ENCODE measurements around the gene ACTRT2.

ACTRT2 gene

GRCh38 chr1:3013371-3014049 lies 7.8 kb upstream of the ACTRT2 start:
- no peaks in the 10 kb centered on the region for H3K36me3 ChIP-seq (ENCODE audit: control insufficient read depth, insufficient read depth, low read length)
- no peaks in the 10 kb centered on the region for H3K4me1 ChIP-seq (ENCODE audit: control insufficient read depth, insufficient read depth, low read length, poor library complexity, severe bottlenecking)
- no peak overlapping the region for H3K27ac ChIP-seq (ENCODE audit: low read depth, low read length, severe bottlenecking)
- no peak overlapping the region for H3K4me3 ChIP-seq (ENCODE audit: extremely low read depth, insufficient read depth, low read length, poor library complexity, severe bottlenecking)
- WGBS, 2 experiments (ENCODE audit: insufficient coverage in 2 of 2), result 69 to 81% methylated on average over 7 to 12 of the region's 15 CpGs
- H3K9me3 ChIP-seq (ENCODE audit: control insufficient read depth, low read length), result peaks cover 22% of the 10 kb centered on the region

GRCh38 chr1:3014050-3014440 lies 7.2 kb upstream of the ACTRT2 start:
- Histone ChIP-seq H3K4me1 (ENCODE audit: control insufficient read depth, insufficient read depth, low read length, poor library complexity, severe bottlenecking) (no peaks in the 10 kb centered on the region), H3K36me3 (ENCODE audit: control insufficient read depth, insufficient read depth, low read length) (no peaks in the 10 kb centered on the region)

GRCh38 chr1:3014443-3015268 lies 6.6 kb upstream of the ACTRT2 start:
- no peak overlapping the region for H3K27ac ChIP-seq (ENCODE audit: low read depth, low read length, severe bottlenecking)
- 82 to 84% methylated on average over 18 to 19 of the region's 26 CpGs for WGBS, 2 experiments (ENCODE audit: insufficient coverage in 2 of 2)
- H3K4me3 ChIP-seq (ENCODE audit: extremely low read depth, insufficient read depth, low read length, poor library complexity, severe bottlenecking), result no peak overlapping the region
- no peaks in the 10 kb centered on the region for H3K4me1 ChIP-seq (ENCODE audit: control insufficient read depth, insufficient read depth, low read length, poor library complexity, severe bottlenecking)
- H3K9me3 ChIP-seq (ENCODE audit: control insufficient read depth, low read length), result peaks cover 18% of the 10 kb centered on the region
- H3K36me3 ChIP-seq (ENCODE audit: control insufficient read depth, insufficient read depth, low read length), result no peaks in the 10 kb centered on the region

More at GRCh38 chr1:3014050-3014440, 7.2 kb upstream of the ACTRT2 start:
- H3K4me3 ChIP-seq (ENCODE audit: extremely low read depth, insufficient read depth, low read length, poor library complexity, severe bottlenecking), result no peak overlapping the region
- H3K9me3 ChIP-seq (ENCODE audit: control insufficient read depth, low read length), result peaks cover 21% of the 10 kb centered on the region
- H3K27ac ChIP-seq (ENCODE audit: low read depth, low read length, severe bottlenecking), result no peak overlapping the region
- 88 to 93% methylated on average over 8 to 10 of the region's 10 CpGs for WGBS, 2 experiments (ENCODE audit: insufficient coverage in 2 of 2)

- Histone ChIP-seq H3K27ac (ENCODE audit: low read depth, low read length, severe bottlenecking) (no peak overlapping the region), H3K4me3 (ENCODE audit: extremely low read depth, insufficient read depth, low read length, poor library complexity, severe bottlenecking) (no peak overlapping the region), H3K36me3 (ENCODE audit: control insufficient read depth, insufficient read depth, low read length) (no peaks in the 10 kb centered on the region), H3K9me3 (ENCODE audit: control insufficient read depth, low read length) (peaks cover 20% of the 10 kb centered on the region), H3K4me1 (ENCODE audit: control insufficient read depth, insufficient read depth, low read length, poor library complexity, severe bottlenecking) (no peaks in the 10 kb centered on the region)
- WGBS, 2 experiments (ENCODE audit: insufficient coverage in 2 of 2), result 87 to 89% methylated on average over 9 to 10 of the region's 10 CpGs
These were observed 6.0 kb upstream of the ACTRT2 start for GRCh38 chr1:3015269-3015635.

- no peak overlapping the region for H3K27ac ChIP-seq (ENCODE audit: low read depth, low read length, severe bottlenecking)
- peaks cover 22% of the 10 kb centered on the region for H3K9me3 ChIP-seq (ENCODE audit: control insufficient read depth, low read length)
- H3K36me3 ChIP-seq (ENCODE audit: control insufficient read depth, insufficient read depth, low read length), result no peaks in the 10 kb centered on the region
- H3K4me1 ChIP-seq (ENCODE audit: control insufficient read depth, insufficient read depth, low read length, poor library complexity, severe bottlenecking), result no peaks in the 10 kb centered on the region
- H3K4me3 ChIP-seq (ENCODE audit: extremely low read depth, insufficient read depth, low read length, poor library complexity, severe bottlenecking), result no peak overlapping the region
- 70 to 87% methylated on average over 4 to 5 of the region's 5 CpGs for WGBS, 2 experiments (ENCODE audit: insufficient coverage in 2 of 2)
These were observed 5.5 kb upstream of the ACTRT2 start for GRCh38 chr1:3015744-3016143.

- WGBS, 2 experiments (ENCODE audit: insufficient coverage in 2 of 2), result 85 to 88% methylated on average over 18 to 19 of the region's 22 CpGs
These were observed 4.4 kb upstream of the ACTRT2 start for GRCh38 chr1:3016641-3017439.

GRCh38 chr1:3017440-3018050 lies 3.7 kb upstream of the ACTRT2 start:
- 80 to 92% methylated on average over 17 of the region's 17 CpGs for WGBS, 2 experiments (ENCODE audit: insufficient coverage in 2 of 2)
- Histone ChIP-seq H3K4me3 (ENCODE audit: extremely low read depth, insufficient read depth, low read length, poor library complexity, severe bottlenecking) (no peak overlapping the region), H3K4me1 (ENCODE audit: control insufficient read depth, insufficient read depth, low read length, poor library complexity, severe bottlenecking) (no peaks in the 10 kb centered on the region), H3K27ac (ENCODE audit: low read depth, low read length, severe bottlenecking) (no peak overlapping the region), H3K36me3 (ENCODE audit: control insufficient read depth, insufficient read depth, low read length) (no peaks in the 10 kb centered on the region), H3K9me3 (ENCODE audit: control insufficient read depth, low read length) (peaks cover 30% of the 10 kb centered on the region)

More at GRCh38 chr1:3016641-3017439, 4.4 kb upstream of the ACTRT2 start:
- Histone ChIP-seq H3K27ac (ENCODE audit: low read depth, low read length, severe bottlenecking) (no peak overlapping the region), H3K4me1 (ENCODE audit: control insufficient read depth, insufficient read depth, low read length, poor library complexity, severe bottlenecking) (no peaks in the 10 kb centered on the region), H3K36me3 (ENCODE audit: control insufficient read depth, insufficient read depth, low read length) (no peaks in the 10 kb centered on the region), H3K4me3 (ENCODE audit: extremely low read depth, insufficient read depth, low read length, poor library complexity, severe bottlenecking) (no peak overlapping the region), H3K9me3 (ENCODE audit: control insufficient read depth, low read length) (peaks cover 30% of the 10 kb centered on the region)

GRCh38 chr1:3018051-3018471 lies 3.2 kb upstream of the ACTRT2 start:
- H3K9me3 ChIP-seq (ENCODE audit: control insufficient read depth, low read length), result peaks cover 30% of the 10 kb centered on the region
- no peaks in the 10 kb centered on the region for H3K36me3 ChIP-seq (ENCODE audit: control insufficient read depth, insufficient read depth, low read length)
- WGBS, 2 experiments (ENCODE audit: insufficient coverage in 2 of 2), result 92% methylated on average over 16 of the region's 16 CpGs
- H3K4me1 ChIP-seq (ENCODE audit: control insufficient read depth, insufficient read depth, low read length, poor library complexity, severe bottlenecking), result no peaks in the 10 kb centered on the region
- no peak overlapping the region for H3K4me3 ChIP-seq (ENCODE audit: extremely low read depth, insufficient read depth, low read length, poor library complexity, severe bottlenecking)
- no peak overlapping the region for H3K27ac ChIP-seq (ENCODE audit: low read depth, low read length, severe bottlenecking)

GRCh38 chr1:3018576-3018975 lies 2.7 kb upstream of the ACTRT2 start:
- Histone ChIP-seq H3K4me3 (ENCODE audit: extremely low read depth, insufficient read depth, low read length, poor library complexity, severe bottlenecking) (no peak overlapping the region), H3K36me3 (ENCODE audit: control insufficient read depth, insufficient read depth, low read length) (no peaks in the 10 kb centered on the region), H3K4me1 (ENCODE audit: control insufficient read depth, insufficient read depth, low read length, poor library complexity, severe bottlenecking) (no peaks in the 10 kb centered on the region), H3K27ac (ENCODE audit: low read depth, low read length, severe bottlenecking) (no peak overlapping the region), H3K9me3 (ENCODE audit: control insufficient read depth, low read length) (peaks cover 30% of the 10 kb centered on the region)
- WGBS, 2 experiments (ENCODE audit: insufficient coverage in 2 of 2), result 87% methylated on average over 15 of the region's 16 CpGs

GRCh38 chr1:3019007-3019515 lies 2.2 kb upstream of the ACTRT2 start:
- WGBS, 2 experiments (ENCODE audit: insufficient coverage in 2 of 2), result 80 to 88% methylated on average over 10 of the region's 11 CpGs
- H3K4me3 ChIP-seq (ENCODE audit: extremely low read depth, insufficient read depth, low read length, poor library complexity, severe bottlenecking), result no peak overlapping the region
- no peak overlapping the region for H3K27ac ChIP-seq (ENCODE audit: low read depth, low read length, severe bottlenecking)

More at GRCh38 chr1:3019007-3019515, 2.2 kb upstream of the ACTRT2 start:
- Histone ChIP-seq H3K9me3 (ENCODE audit: control insufficient read depth, low read length) (peaks cover 30% of the 10 kb centered on the region), H3K4me1 (ENCODE audit: control insufficient read depth, insufficient read depth, low read length, poor library complexity, severe bottlenecking) (no peaks in the 10 kb centered on the region), H3K36me3 (ENCODE audit: control insufficient read depth, insufficient read depth, low read length) (no peaks in the 10 kb centered on the region)

All from mesodermal cell (in vitro differentiated cells).